Stomach (tissue), 9 donors: Measurements from ENCODE around the gene ATP5F1E. TPM values are rescaled to one million over a fixed set of nuclear protein-coding genes. Genes with fewer than 3 reads are reported as not detected.
A peak's percentile ranks its signal among the peaks of the same experiment; 100 is the strongest.

Source experiments
- DNase-seq, 2 donors: peaks; one replicate each; pipeline versions ENCODE4 v3.0.0 to v3.0.0-alpha.2; 2013 to 2019
- H3K27ac ChIP-seq, 5 donors: fragments of 200-600 bp in 4 of 5; sonication (generic) in 4 of 5; one replicate each; pipeline ENCODE4 v1.5.1; 2013 to 2019; ENCODE audit warnings: mild to moderate bottlenecking in 1 of 5, moderate library complexity in 1 of 5
- H3K27me3 ChIP-seq, 3 donors: fragments of 200-600 bp; sonication (generic); one replicate each; pipeline ENCODE4 v1.5.1; 2017 to 2019; ENCODE audit warnings: mixed run types in 1 of 3
- H3K36me3 ChIP-seq, 4 donors: fragments of 200-600 bp; sonication (generic); 1 replicate in 3 of 4; 2 replicates in 1 of 4; pipeline ENCODE4 v1.5.1; 2016 to 2019
- H3K4me1 ChIP-seq, 4 donors: fragments of 200-600 bp; sonication (generic); one replicate each; pipeline ENCODE4 v1.5.1; 2016 to 2019
- H3K4me3 ChIP-seq, 4 donors: fragments of 200-600 bp; sonication (generic) in 3 of 4; one replicate each; pipeline ENCODE4 v1.5.1; 2016 to 2019; ENCODE audit warnings: mild to moderate bottlenecking in 1 of 4
- H3K9me3 ChIP-seq, 4 donors: fragments of 200-600 bp; sonication (generic); one replicate each; pipeline ENCODE4 v1.5.1; 2016 to 2019
- EP300 ChIP-seq: sonication (generic); formaldehyde crosslinking; IDR thresholded peaks from one replicate; pipeline ENCODE4 v1.6.1; 2017; ENCODE audit warnings: antibody characterized with exemption
- POLR2A ChIP-seq, 4 donors: fragments of 450-650 bp; IDR thresholded peaks; one replicate each; pipeline ENCODE4 v1.6.1; 2016; ENCODE audit warnings: antibody characterized with exemption in 4 of 4, control low read depth in 2 of 4, mild to moderate bottlenecking in 1 of 4, moderate library complexity in 1 of 4
- POLR2AphosphoS5 ChIP-seq, 3 donors: sonication (generic); formaldehyde crosslinking; IDR thresholded peaks; one replicate each; pipeline ENCODE4 v1.6.1; 2016; ENCODE audit warnings: antibody characterized with exemption in 3 of 3
- WGBS, 5 donors: extraction: QIAGEN DNeasy Blood & Tissue Kit in 3 of 5; methylation state at CpG; one replicate each; pipeline versions ENCODE4 v1.1.5 to v1.1.7; 2013 to 2018; 5-methylcytosine and 5-hydroxymethylcytosine counted together
- intact Hi-C: fragments of 100-400 bp; cut with DNase I; formaldehyde crosslinking; loops from one replicate; pipeline ENCODE4 v1.15.1; 2023; ENCODE audit warnings: low total_unique reads
- polyA plus RNA-seq, 3 donors: library from polyadenylated mRNA; stranded (reverse); fragments of 200-250 nt; gene quantifications; one replicate each; pipeline ENCODE4 v1.2.3, GENCODE V29; 2013
- total RNA-seq, 5 donors: library from RNA; depleted of rRNA; stranded (reverse); fragments of >200 nt; gene quantifications; one replicate each; pipeline versions ENCODE4 v1.1.0 to v1.2.3, GENCODE V29; 2014 to 2016
- TF ChIP-seq, protein P1 (sequence below), 7 experiments: fragments of 450-650 bp in 4 of 7; fragments of 200-600 bp in 3 of 7; sonication (generic) in 3 of 7; IDR thresholded peaks; one replicate each; pipeline ENCODE4 v1.5.1; 2016 to 2019; ENCODE audit warnings: antibody characterized with exemption in 7 of 7, control low read depth in 2 of 7, mild to moderate bottlenecking in 1 of 7
- donor health status: healthy with polysubstance abuse.
- donor health status: Bipolar disorder and iron deficiency.
- donor health status: healthy.

Gene ATP5F1E
- total and polyA plus RNA-seq, 8 donors = 20.4 to 101 (median 43.9) TPM

DNA sequence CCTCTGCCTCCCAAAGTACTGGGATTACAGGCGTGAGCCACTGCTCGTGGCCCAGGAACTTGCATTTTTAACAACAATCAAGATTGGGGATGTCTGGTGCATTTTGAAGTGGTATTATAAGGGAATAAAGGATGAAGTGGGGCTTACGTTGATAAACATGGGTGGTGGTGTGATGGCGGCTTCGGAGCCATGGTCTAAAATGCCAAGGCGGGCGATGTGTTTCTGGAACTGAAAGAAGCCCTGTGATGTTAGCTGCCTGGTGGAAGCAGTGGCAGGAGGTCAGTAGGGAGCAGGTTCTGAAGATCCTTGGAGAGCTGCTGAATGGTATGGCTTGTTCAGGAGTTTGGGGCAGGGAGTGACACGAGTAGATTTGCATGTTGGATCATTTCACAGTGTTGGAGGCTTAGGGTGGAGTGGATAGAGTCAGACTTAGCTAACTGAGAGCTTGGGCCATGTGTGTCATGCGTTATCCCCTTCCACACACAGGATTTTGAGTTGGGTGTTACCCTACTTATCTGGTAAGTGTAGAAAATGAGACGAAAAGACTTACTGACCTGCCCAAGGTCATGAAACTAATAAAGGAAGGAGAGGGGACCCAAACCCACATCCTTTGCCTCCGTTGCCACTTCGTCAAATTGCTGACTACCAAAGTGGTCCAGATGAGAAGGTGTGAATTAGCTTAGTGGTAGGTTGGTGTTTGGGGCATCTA, 49.6 kb downstream of the ATP5F1E start:
- intact Hi-C loops = loop anchor here (10.0 kb wide), 2 partner anchors 62 to 78 kb away; partner anchors contain the start of gene PRELID3B

DNA sequence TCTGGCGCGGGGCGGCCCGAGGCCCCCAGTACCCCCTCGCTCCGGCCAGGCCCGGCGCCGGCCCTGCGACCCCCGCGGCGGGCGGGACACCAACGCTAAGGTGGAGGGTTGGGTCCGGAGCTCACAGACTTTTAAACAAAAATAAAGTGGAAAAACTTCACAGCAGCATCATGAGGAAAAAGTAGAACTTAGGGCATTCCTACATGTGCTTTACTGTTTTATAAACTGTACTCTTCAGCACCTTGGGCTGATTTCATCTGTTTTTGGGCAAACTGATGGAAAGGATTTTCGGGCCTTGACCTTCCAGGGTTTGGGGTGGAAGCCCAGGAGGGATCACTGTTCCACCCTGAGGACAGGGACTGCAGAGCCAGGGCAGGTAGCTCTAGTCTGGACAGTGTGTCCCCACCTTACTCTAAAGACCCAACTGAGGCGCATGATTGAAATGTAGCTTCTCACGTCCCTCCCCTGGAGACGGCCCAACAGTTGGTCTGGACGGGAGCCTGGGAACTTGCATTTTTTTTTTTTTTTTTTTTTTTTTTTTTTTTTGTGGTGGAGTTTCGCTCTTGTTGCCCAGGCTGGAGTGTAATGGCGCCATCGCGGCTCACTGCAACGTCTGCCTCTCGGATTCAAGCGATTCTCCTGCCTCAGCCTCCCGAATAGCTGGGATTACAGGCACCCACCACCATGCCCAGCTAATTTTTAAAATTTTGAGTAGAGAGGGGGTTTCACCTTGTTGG, 50.3 kb downstream of the ATP5F1E start:
- H3K9me3 ChIP-seq = no peaks in the 10 kb centered on the region
- H3K36me3 ChIP-seq = peaks cover 4 to 10% (median 9%) of the 10 kb centered on the region in 4 donors
- TF ChIP-seq EP300 = no peak
- no peak for TF ChIP-seq POLR2A (IDR thresholded peaks at IDR 0.05)
- TF ChIP-seq, protein P1, sequence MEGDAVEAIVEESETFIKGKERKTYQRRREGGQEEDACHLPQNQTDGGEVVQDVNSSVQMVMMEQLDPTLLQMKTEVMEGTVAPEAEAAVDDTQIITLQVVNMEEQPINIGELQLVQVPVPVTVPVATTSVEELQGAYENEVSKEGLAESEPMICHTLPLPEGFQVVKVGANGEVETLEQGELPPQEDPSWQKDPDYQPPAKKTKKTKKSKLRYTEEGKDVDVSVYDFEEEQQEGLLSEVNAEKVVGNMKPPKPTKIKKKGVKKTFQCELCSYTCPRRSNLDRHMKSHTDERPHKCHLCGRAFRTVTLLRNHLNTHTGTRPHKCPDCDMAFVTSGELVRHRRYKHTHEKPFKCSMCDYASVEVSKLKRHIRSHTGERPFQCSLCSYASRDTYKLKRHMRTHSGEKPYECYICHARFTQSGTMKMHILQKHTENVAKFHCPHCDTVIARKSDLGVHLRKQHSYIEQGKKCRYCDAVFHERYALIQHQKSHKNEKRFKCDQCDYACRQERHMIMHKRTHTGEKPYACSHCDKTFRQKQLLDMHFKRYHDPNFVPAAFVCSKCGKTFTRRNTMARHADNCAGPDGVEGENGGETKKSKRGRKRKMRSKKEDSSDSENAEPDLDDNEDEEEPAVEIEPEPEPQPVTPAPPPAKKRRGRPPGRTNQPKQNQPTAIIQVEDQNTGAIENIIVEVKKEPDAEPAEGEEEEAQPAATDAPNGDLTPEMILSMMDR (IDR thresholded peaks at IDR 0.05) = no peak
- no peak for TF ChIP-seq POLR2AphosphoS5 (IDR thresholded peaks at IDR 0.05)
- DNase-seq = peak; percentile 24 to 60
- intact Hi-C loops = loop anchor here (10.0 kb wide), 2 partner anchors 63 to 77 kb away; partner anchors contain the start of gene PRELID3B
- peaks cover 14 to 50% (median 37%) of the 10 kb centered on the region in 4 donors for H3K4me1 ChIP-seq
- WGBS, 5 donors = 11 to 22% (median 19%) methylated on average over 22 to 29 of the region's 29 CpGs
- no peaks in the 10 kb centered on the region for H3K27me3 ChIP-seq
- peak overlapping the region; percentile 32 to 95 (median 88) for H3K27ac ChIP-seq
- H3K4me3 ChIP-seq = peak overlapping the region; percentile 74 to 97 (median 82)

More for the DNA sequence above, 49.6 kb downstream of the ATP5F1E start:
- Histone ChIP-seq H3K27me3 (no peaks in the 10 kb centered on the region), H3K27ac (no peak overlapping the region), H3K4me3 (peak overlapping the region; percentile 74 to 97 (median 82)), H3K36me3 (peaks cover 11 to 17% (median 17%) of the 10 kb centered on the region in 4 donors), H3K9me3 (no peaks in the 10 kb centered on the region), H3K4me1 (peaks cover 14 to 53% (median 37%) of the 10 kb centered on the region in 4 donors)
- peak in 1 of 2 donors; percentile 24 for DNase-seq
- TF ChIP-seq POLR2A (IDR thresholded peaks at IDR 0.05) (no peak), POLR2AphosphoS5 (IDR thresholded peaks at IDR 0.05) (no peak), EP300 (no peak)
- TF ChIP-seq, protein P1 (IDR thresholded peaks at IDR 0.05) = no peak
- WGBS, 5 donors = 77 to 83% (median 81%) methylated on average over 12 of the region's 12 CpGs

DNA sequence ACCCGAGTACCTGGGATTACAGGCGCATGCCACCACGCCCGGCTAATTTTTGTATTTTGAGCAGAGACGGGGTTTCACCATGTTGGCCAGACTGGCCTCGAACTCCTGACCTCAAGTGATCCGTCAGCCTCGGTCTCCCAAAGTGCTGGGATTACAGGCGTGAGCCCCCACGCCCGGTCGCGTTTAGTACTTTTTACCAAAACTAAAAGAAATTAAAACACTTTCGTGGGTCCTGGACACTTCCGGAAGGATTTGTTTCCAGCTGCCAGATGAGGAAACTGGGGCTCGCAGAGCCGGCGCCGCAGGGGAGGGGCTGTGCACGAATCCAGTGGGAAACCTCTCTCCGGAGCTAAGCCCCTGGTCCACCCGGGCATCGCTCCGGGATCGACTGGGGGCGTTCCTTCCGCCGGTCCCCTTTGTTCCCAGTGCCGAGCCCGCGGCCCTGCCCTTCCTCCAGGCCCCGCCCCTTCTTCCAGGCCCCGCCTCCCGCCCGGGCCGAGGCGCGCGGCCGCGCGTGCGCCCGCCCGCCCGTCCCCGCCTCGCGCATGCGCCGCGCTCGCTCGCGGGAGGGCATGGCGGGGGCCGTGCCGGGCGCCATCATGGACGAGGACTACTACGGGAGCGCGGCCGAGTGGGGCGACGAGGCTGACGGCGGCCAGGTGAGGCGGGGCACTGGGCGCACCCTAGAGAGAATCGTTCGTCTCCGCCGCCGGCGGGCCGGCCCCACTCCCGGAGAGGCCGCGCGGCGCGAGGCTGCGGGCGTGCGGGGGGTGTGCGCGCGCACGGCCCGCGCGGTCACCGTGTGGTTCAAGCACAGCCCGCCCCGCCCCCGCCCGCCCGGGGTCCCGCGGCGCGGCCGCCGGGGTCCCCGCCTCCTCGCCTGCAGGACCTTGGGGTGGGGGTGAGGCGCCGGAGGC, 51.2 kb downstream of the ATP5F1E start, which contains the start of gene NELFCD:
TSS of gene NELFCD (plus strand) at position 546 of the 917 bp plus-strand sequence. CDS start at position 600, 54 bp downstream.
- Histone ChIP-seq H3K4me1 (peaks cover 14 to 43% (median 36%) of the 10 kb centered on the region in 4 donors), H3K9me3 (peaks cover 0 to 5% (median 2%) of the 10 kb centered on the region in 4 donors), H3K27me3 (no peaks in the 10 kb centered on the region), H3K4me3 (peak within 1 kb of the TSS; percentile 74 to 97 (median 82)), H3K36me3 (peaks cover 0 to 1% (median under 1%) of the 10 kb centered on the region in 4 donors), H3K27ac (peak within 1 kb of the TSS; percentile 84 to 95 (median 88))
- peak; percentile 92 to 96 for DNase-seq
- peak in 2 of 3 donors; percentile 64 to 78 for TF ChIP-seq POLR2AphosphoS5 (IDR thresholded peaks at IDR 0.05)
- no peak for TF ChIP-seq POLR2A (IDR thresholded peaks at IDR 0.05)
- WGBS, 5 donors = 5 to 27% (median 9%) methylated on average over 20 to 109 of the region's 109 CpGs
- intact Hi-C loops = loop anchor here (10.0 kb wide), 2 partner anchors 64 to 76 kb away; partner anchors contain the start of gene PRELID3B

DNA sequence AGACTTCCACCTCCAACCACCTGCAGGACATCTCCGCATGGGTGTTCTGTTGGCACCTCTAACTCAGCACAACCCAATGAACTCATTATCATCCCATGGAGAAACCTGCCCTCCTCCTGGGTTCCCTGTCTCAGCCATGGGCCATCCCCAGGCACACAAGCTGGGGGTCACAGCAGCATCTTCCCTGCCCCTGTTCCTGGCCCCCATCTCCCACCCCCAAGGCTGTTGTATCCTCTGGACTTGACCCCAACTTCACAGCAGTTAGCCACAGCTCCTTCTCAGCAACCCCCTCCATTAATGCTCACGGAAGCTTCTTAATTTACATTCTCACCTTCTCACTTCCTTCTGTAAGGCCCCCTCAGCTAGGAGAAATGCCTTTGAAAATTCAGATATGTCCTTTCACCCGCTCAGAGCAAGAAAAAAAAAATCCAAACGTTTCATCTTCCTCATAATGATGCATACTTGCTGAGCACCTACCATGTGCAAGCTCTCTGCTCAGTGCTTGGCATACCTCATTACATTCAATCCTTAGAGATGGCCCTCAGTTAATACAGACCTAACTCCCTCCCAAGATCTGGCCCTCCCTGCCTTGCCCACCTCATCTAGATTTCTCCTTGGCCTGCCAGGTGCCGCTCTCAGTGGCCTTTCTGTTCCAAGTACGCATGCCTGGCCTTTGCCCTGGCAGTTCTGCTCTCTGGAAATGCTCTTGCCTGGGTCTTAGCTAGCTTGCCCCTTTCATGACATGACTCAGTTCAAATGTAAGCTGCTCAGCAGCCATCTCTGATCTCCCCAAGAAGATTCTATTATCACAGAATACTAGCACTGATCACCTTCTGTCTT, 53.6 kb downstream of the ATP5F1E start:
- WGBS, 5 donors = 58 to 71% (median 66%) methylated on average over 6 of the region's 6 CpGs
- TF ChIP-seq, protein P1 (IDR thresholded peaks at IDR 0.05) = no peak
- no peak for TF ChIP-seq EP300
- no peak for TF ChIP-seq POLR2A (IDR thresholded peaks at IDR 0.05)
- TF ChIP-seq POLR2AphosphoS5 (IDR thresholded peaks at IDR 0.05) = no peak
- Histone ChIP-seq H3K9me3 (peaks cover 0 to 19% (median 13%) of the 10 kb centered on the region in 4 donors), H3K27me3 (no peaks in the 10 kb centered on the region), H3K4me3 (no peak overlapping the region), H3K36me3 (no peaks in the 10 kb centered on the region), H3K27ac (no peak overlapping the region), H3K4me1 (peaks cover 8 to 24% (median 21%) of the 10 kb centered on the region in 4 donors)
- DNase-seq = no peak
- intact Hi-C loops = no loop called here
